Measurements from ENCODE around the gene LMO2.
"Not testable (repeated sequence)": the region's sequence is repeated elsewhere in the genome, so short reads cannot be mapped to it uniquely, and the experiment has no call there.

Gene LMO2

GRCh38 chr11:33917402-33917801 is 25.5 kb upstream of the LMO2 start:
- in situ Hi-C loops (cut with MboI; ENCODE audit: low pct_unique_long_range_greater_than_20kb, low sequenced_read_pairs); DNase-seq: not testable (repeated sequence)

GRCh38 chr11:33916736-33917135 is 24.9 kb upstream of the LMO2 start:
- no peak for DNase-seq
- in situ Hi-C loops (cut with MboI; ENCODE audit: low pct_unique_long_range_greater_than_20kb, low sequenced_read_pairs), result no loop called here

GRCh38 chr11:33915526-33915925 is 23.6 kb upstream of the LMO2 start:
- DNase-seq, result no peak

GRCh38 chr11:33913991-33914390 is 22.1 kb upstream of the LMO2 start:
- DNase-seq, result no peak
- in situ Hi-C loops (cut with MboI; ENCODE audit: low pct_unique_long_range_greater_than_20kb, low sequenced_read_pairs), result no loop called here

More at GRCh38 chr11:33915526-33915925, 23.6 kb upstream of the LMO2 start:
- in situ Hi-C loops (cut with MboI; ENCODE audit: low pct_unique_long_range_greater_than_20kb, low sequenced_read_pairs), result no loop called here

DNA sequence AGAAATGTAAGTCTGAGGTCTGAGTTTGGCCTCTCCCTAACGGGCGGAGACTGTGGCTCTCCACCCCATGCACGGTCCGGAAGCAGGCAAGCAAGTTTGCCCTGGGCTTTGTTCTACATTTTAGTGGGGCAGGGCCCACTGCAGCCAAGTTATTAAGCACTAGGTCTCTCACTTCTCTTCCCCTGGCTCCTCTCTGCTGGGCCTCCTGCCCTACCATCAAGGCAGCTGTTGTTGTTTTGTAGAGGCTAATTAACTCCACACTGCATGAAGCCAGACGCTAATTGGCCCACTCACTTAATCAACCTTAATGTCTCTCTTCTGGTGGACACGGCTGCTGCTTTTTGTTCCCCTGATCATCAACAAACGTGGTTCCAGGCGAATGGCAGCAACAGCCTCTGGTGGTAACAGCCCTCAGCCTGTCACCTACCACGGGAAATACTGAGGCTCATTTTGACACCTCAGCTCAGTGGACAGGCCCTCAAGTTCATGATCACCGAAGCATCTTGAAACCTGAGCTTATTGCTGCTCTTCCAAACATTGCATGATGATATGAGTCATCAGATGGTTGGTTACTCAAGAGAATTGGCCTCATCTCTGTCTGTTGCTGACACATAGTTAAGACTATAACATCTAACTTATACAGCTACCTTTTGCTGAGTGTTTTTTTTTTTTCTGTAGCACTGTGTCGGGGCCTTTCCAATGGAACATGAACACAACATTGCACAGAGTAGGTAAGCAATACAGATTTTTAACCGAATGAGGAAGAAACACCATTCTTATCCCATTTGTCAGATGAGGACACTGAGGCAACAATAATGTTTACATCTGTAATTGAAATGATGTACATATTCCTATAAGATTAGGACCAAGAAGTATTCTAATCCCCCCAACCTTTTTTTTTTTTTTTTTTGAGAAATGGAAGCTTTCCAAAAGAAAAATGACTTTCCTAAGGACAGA is 20.8 kb upstream of the LMO2 start:
- in situ Hi-C loops (cut with MboI; ENCODE audit: low pct_unique_long_range_greater_than_20kb, low sequenced_read_pairs), result no loop called here
- peak; percentile 79 for DNase-seq

DNA sequence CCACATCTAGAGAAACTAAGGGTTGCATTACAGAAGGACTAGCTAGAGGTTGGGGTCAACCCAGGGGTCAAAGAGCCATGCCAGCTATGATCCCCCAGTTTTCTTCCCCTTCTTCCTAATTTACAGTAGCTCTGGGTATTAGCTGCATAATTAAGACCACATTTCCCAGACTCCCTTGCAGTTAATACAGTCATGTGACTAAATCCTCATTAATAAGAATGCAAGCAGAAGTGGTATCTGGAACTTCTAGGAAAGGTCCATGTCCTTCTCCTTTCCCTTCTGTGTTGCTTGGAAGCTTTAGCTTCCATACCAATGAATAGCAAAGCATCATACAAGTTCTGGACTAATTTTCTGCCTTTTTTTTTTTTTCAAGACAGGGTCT is 19.1 kb upstream of the LMO2 start:
- no peak for DNase-seq
- in situ Hi-C loops (cut with MboI; ENCODE audit: low pct_unique_long_range_greater_than_20kb, low sequenced_read_pairs), result no loop called here

DNA sequence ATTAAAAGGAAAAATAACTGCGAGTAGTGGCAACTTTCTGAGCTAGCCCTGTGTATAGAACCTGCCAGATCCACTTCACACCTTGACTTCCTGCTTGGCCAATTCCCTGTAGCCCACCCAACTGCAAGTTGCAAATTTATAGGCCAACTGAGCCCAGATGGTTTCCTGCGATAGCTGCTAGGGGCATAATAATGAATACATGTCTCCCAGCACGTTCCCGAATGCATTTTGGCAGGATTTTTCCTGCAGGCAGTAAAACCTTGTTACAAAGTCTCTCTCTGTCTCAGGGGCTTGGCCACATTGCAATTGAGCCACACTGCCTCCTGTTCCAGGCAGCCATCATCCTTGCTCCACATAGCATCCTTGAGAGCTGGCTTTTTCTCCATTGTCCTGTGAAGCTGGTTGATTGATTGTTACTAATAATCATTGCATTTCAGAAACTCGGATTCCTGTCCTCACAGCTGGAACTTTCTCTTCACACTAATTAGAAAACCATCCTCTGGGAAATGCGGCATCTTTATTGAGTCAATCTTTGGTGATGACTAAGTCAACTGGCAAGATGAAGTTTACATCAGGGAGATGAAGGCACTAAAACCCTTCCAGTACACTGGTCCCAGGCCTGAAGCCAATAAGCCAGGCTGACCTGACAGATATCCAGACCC is 18.6 kb upstream of the LMO2 start:
- in situ Hi-C loops (cut with MboI; ENCODE audit: low pct_unique_long_range_greater_than_20kb, low sequenced_read_pairs), result no loop called here
- DNase-seq, result no peak

- in situ Hi-C loops (cut with MboI; ENCODE audit: low pct_unique_long_range_greater_than_20kb, low sequenced_read_pairs), result no loop called here
- no peak for DNase-seq
These were observed 17.7 kb upstream of the LMO2 start for GRCh38 chr11:33909552-33909951.

GRCh38 chr11:33909150-33909549 is 17.3 kb upstream of the LMO2 start:
- in situ Hi-C loops (cut with MboI; ENCODE audit: low pct_unique_long_range_greater_than_20kb, low sequenced_read_pairs), result no loop called here
- DNase-seq, result no peak

GRCh38 chr11:33907421-33907820 is 15.5 kb upstream of the LMO2 start:
- DNase-seq, result peak; percentile 56
- in situ Hi-C loops (cut with MboI; ENCODE audit: low pct_unique_long_range_greater_than_20kb, low sequenced_read_pairs), result no loop called here

- in situ Hi-C loops (cut with MboI; ENCODE audit: low pct_unique_long_range_greater_than_20kb, low sequenced_read_pairs), result no loop called here
- no peak for DNase-seq
These were observed 14.8 kb upstream of the LMO2 start for GRCh38 chr11:33906484-33907186.

DNA sequence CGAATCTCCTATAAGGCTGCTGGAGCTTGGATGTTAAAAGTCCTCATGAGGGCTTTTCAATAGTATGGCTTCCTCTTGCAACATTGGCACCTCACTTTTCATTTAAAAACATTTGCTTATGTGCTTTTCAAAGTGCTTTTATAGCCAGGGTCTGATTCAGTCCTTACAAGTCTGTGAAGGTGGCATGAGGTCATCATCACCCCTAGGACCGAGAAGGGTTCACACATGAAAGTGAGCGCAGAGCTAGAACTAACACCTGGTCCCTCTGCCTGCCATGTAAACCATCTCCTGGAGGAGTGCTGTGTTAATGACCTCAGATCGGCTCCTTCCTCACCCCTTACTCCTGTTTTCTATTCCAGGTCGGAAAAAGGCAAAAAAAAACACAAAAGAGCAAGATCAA is 12.2 kb upstream of the LMO2 start:
- in situ Hi-C loops (cut with MboI; ENCODE audit: low pct_unique_long_range_greater_than_20kb, low sequenced_read_pairs), result no loop called here

DNA sequence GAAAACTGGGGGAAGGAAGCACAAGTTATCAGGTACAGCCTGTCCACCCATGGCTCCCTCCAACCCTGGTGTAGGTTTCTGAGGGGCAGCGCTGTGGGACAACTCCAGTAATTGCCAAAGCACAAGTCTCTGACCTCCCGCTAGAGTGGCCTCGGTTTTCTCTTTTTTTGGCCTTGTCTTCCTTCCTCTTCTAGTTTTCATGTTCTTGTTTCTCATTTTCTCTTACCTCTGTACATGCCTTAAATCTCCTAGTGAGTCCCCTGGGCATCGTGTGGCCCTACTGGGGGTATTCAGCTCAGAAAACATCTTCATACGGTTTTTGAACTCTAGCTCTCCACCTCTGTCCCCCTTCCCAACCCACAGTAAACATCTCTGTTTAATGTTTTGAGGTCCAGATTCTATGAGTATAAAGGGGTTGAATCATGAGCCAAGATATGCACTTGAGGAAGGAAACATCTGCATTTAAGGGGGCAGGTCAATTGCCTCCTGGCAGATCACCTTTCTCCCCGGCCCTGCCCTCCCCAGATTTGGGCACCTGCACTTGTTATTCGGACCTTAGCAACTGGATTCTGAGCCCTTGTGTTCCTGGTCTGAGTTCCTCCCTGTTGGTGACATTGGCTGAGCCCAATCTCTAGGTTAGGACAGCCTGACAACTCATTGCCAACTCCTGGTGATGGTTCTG is 8.4 kb upstream of the LMO2 start:
- DNase-seq, result peak; percentile 38
- in situ Hi-C loops (cut with MboI; ENCODE audit: low pct_unique_long_range_greater_than_20kb, low sequenced_read_pairs), result no loop called here

More for the DNA sequence above, 12.2 kb upstream of the LMO2 start:
- DNase-seq, result no peak

- in situ Hi-C loops (cut with MboI; ENCODE audit: low pct_unique_long_range_greater_than_20kb, low sequenced_read_pairs), result no loop called here
- DNase-seq, result no peak
These were observed 7.6 kb upstream of the LMO2 start for GRCh38 chr11:33899400-33900037.

- DNase-seq, result no peak
- in situ Hi-C loops (cut with MboI; ENCODE audit: low pct_unique_long_range_greater_than_20kb, low sequenced_read_pairs), result no loop called here
These were observed 7.1 kb upstream of the LMO2 start for GRCh38 chr11:33898957-33899356.

GRCh38 chr11:33897761-33898375 is 6.0 kb upstream of the LMO2 start:
- DNase-seq, result no peak
- in situ Hi-C loops (cut with MboI; ENCODE audit: low pct_unique_long_range_greater_than_20kb, low sequenced_read_pairs), result no loop called here

DNA sequence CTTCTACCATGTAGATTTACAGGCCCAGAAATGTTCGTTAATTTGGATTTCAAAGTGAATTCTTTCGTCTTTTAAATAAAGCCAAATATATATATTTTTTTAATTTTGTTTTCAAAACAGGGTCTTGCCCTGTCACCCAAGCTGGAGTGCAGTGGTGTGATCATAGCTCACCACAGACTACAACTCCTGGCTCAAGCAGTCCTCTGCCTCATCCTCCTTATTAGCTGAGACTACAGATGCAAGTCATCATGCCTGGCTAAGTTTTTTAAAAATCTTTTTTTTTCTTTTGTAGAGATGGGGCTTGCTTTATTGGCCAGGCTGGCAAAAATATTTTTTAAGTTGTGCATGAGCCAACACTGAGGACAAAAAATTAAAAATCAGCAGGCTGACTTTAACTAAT is 5.0 kb upstream of the LMO2 start:
- no peak for DNase-seq
- in situ Hi-C loops (cut with MboI; ENCODE audit: low pct_unique_long_range_greater_than_20kb, low sequenced_read_pairs), result no loop called here

DNA sequence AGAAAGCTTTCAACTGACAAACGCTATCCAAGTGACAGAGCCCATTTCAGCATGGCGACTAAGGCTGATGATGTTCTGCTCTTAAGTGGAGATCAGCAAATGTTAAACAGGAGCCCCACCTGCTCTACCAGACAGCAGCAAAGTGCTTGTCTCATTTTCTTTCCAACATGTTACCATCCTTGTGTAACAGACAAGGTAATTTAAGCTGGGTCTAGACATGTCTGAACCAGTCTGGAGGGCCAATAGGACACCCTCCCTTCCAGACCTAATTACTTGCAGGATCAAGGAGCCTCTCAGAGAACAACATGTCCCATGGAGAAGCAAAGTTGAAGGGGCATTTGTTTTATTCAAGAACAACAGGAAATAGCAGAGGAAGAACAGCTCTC is 3.9 kb upstream of the LMO2 start:
- peak; percentile 44 for DNase-seq
- in situ Hi-C loops (cut with MboI; ENCODE audit: low pct_unique_long_range_greater_than_20kb, low sequenced_read_pairs), result no loop called here

DNA sequence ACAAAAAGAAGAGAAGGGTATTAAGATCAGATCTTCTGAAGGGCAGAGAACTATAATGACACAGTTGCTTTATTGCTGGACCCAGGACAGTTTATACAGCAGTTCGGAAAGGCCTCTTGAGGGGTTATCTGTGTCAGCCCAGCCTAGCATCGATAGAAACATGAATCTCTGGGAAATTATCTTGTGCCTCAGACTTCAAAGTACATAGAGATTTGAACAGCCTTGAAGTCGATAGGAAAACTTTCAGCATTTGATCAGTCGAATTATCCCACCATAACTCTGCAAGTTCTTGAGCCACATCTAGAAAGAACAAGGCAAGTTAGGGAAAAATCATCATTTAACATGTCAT is 2.5 kb upstream of the LMO2 start:
- DNase-seq, result no peak
- in situ Hi-C loops (cut with MboI; ENCODE audit: low pct_unique_long_range_greater_than_20kb, low sequenced_read_pairs), result no loop called here
